OCI-LY1 (cell line): Measurements from ENCODE around the gene CCT2.

Experiments used
- H2AFZ ChIP-seq: fragments of 200-600 bp; sonication (generic), shearing (Covaris generic); 2 replicates; pipeline ENCODE4 v1.6.0; 2014; ENCODE audit warnings: antibody characterized with exemption, mild to moderate bottlenecking, low read length
- H3F3A ChIP-seq: fragments of 200-600 bp; sonication (generic), shearing (Covaris generic); 2 replicates; pipeline ENCODE4 v1.6.0; 2014; ENCODE audit warnings: mild to moderate bottlenecking, antibody characterized with exemption, low read length, moderate library complexity; ENCODE audit not compliant: insufficient read depth
- H3K27ac ChIP-seq: fragments of 200-600 bp; sonication (generic); 2 replicates; pipeline ENCODE4 v1.5.1; 2014; ENCODE audit warnings: low read length, mixed run types, mild to moderate bottlenecking, low read depth; ENCODE audit not compliant: poor library complexity, severe bottlenecking
- H3K27me3 ChIP-seq: fragments of 200-600 bp; sonication (generic); 2 replicates; pipeline ENCODE4 v1.6.0; 2014; ENCODE audit warnings: antibody characterized with exemption, mild to moderate bottlenecking, low read length, moderate library complexity; ENCODE audit not compliant: insufficient read depth
- H3K36me3 ChIP-seq: fragments of 200-600 bp; sonication (generic); 2 replicates; pipeline ENCODE4 v1.6.1; 2014; ENCODE audit warnings: mild to moderate bottlenecking, antibody characterized with exemption, low read length, moderate library complexity, mixed read lengths; ENCODE audit not compliant: insufficient read depth
- H3K4me1 ChIP-seq: fragments of 200-600 bp; sonication (generic); 2 replicates; pipeline ENCODE4 v1.5.1; 2014; ENCODE audit warnings: mild to moderate bottlenecking, low read length, moderate library complexity; ENCODE audit not compliant: insufficient read depth, severe bottlenecking
- H3K4me2 ChIP-seq: fragments of 200-600 bp; sonication (generic), shearing (Covaris generic); 2 replicates; pipeline ENCODE4 v1.6.1; 2014; ENCODE audit warnings: low read length
- H3K4me3 ChIP-seq: fragments of 200-600 bp; sonication (generic); 2 replicates; pipeline ENCODE4 v1.5.1; 2014; ENCODE audit warnings: low read length, low read depth, mild to moderate bottlenecking, mixed read lengths; ENCODE audit not compliant: poor library complexity, severe bottlenecking
- H3K79me2 ChIP-seq: fragments of 200-600 bp; shearing (Covaris generic); 2 replicates; pipeline ENCODE4 v1.6.1; 2016; ENCODE audit warnings: mixed run types, low read length, mixed read lengths; ENCODE audit not compliant: insufficient read depth
- H3K9ac ChIP-seq: fragments of 200-600 bp; sonication (generic), shearing (Covaris generic); 2 replicates; pipeline ENCODE4 v1.6.1; 2014; ENCODE audit warnings: mild to moderate bottlenecking, low read length, mixed read lengths
- H3K9me2 ChIP-seq: fragments of 200-600 bp; sonication (generic), shearing (Covaris generic); 2 replicates; pipeline ENCODE4 v1.6.1; 2014; ENCODE audit warnings: low read depth, mild to moderate bottlenecking, low read length, mixed read lengths
- H3K9me3 ChIP-seq: fragments of 200-600 bp; shearing (Covaris generic); 2 replicates; pipeline ENCODE4 v1.6.1; 2014; ENCODE audit warnings: low read length, mixed read lengths
- H4K20me1 ChIP-seq: fragments of 200-600 bp; sonication (generic), shearing (Covaris generic); 2 replicates; pipeline ENCODE4 v1.6.0; 2016; ENCODE audit warnings: mild to moderate bottlenecking, low read length; ENCODE audit not compliant: insufficient read depth
- EZH2 ChIP-seq: fragments of 200-600 bp; sonication (generic), shearing (Covaris generic); IDR thresholded peaks from 2 replicates; pipeline ENCODE4 v1.8.0; 2017; ENCODE audit warnings: borderline replicate concordance, mixed run types, mild to moderate bottlenecking, antibody characterized with exemption, low read length, moderate library complexity, mixed read lengths
- TF ChIP-seq, protein P1 (sequence below): fragments of 200-600 bp; sonication (generic), shearing (Covaris generic); IDR thresholded peaks from 2 replicates; pipeline ENCODE4 v1.5.1; 2017; ENCODE audit warnings: mild to moderate bottlenecking, antibody characterized with exemption, low read length, moderate library complexity, mixed read lengths

CCT2 gene

DNA sequence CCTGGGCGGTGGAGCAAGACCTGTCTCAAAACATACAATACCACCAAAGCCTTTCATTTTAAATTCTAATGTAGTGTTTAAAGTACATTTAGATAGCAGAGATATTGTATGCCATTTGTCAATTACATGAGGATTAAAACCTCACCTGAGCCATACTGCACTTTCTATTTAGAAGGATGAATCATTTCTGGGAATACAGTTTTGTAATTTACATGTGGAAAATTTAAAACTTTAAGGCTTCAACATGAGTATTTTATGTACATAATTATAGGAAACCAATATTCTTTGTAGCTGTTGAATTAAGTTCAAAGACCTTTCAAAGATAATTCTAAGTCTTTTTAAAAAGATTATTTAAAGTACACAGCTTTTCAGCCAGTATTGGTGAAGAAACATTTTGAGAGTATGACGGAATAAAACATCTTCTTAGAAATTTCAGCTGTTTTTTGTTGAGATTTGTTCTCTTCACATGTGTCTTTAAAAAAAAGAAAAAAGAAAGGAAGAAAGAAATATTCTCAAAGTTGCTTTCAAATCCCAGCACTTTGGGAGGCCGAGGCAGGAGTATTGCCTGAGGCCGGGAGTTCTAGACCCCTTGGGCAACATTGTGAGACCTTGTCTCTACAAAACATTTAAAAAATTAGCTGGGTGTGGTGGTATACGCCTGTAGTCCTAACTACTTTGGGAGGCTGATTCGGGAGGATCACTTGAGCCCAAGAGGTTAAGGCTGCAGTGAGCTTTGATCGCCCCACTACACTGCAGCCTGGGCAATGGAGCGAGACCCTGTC lies 34.5 kb upstream of the CCT2 start:
- H3K27ac ChIP-seq: no peak overlapping the region
- no peak overlapping the region for H3K4me3 ChIP-seq
- H3K27me3 ChIP-seq: no peaks in the 10 kb centered on the region
- H3K4me2 ChIP-seq: no peak overlapping the region
- H3K9me2 ChIP-seq: no peaks in the 10 kb centered on the region
- no peak overlapping the region for H3K9ac ChIP-seq
- TF ChIP-seq, protein P1, sequence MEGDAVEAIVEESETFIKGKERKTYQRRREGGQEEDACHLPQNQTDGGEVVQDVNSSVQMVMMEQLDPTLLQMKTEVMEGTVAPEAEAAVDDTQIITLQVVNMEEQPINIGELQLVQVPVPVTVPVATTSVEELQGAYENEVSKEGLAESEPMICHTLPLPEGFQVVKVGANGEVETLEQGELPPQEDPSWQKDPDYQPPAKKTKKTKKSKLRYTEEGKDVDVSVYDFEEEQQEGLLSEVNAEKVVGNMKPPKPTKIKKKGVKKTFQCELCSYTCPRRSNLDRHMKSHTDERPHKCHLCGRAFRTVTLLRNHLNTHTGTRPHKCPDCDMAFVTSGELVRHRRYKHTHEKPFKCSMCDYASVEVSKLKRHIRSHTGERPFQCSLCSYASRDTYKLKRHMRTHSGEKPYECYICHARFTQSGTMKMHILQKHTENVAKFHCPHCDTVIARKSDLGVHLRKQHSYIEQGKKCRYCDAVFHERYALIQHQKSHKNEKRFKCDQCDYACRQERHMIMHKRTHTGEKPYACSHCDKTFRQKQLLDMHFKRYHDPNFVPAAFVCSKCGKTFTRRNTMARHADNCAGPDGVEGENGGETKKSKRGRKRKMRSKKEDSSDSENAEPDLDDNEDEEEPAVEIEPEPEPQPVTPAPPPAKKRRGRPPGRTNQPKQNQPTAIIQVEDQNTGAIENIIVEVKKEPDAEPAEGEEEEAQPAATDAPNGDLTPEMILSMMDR: no peak
- no peak for TF ChIP-seq EZH2
- H3K4me1 ChIP-seq: no peaks in the 10 kb centered on the region
- H2AFZ ChIP-seq: no peak overlapping the region
- no peaks in the 10 kb centered on the region for H4K20me1 ChIP-seq
- H3K36me3 ChIP-seq: no peaks in the 10 kb centered on the region
- no peaks in the 10 kb centered on the region; the same call in 1 of the 2 replicates for H3F3A ChIP-seq
- no peaks in the 10 kb centered on the region for H3K9me3 ChIP-seq
- no peaks in the 10 kb centered on the region for H3K79me2 ChIP-seq

DNA sequence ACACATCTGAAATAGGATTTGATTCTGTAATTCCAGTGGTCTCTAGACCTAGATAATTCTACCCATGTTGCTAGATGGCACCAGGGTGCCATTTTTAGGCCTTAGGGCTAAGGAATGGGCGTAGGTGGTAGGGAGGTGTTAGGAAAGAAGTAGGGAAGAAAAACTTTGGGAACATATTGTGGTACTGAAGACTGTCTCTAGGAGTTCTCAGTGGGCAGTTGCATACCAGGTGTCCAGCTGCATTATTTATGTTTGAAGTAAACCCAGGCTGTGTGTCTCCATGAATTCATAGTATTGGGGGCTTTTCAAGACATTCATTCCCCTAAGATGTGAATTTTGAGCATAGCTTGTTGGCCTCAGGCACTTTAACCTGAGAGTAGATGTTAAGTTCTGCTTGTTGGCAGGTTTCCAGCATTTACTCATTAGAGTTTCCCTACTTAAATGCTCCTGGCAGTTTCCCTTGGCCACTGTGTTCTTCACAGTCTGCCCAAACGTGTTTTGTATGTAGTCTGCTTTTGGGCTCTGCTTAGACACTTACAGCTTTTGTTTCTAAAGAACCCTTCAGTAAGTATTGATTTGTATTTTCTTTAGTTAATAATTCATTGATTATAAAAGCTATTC lies 31.5 kb upstream of the CCT2 start:
- no peak overlapping the region for H3K4me2 ChIP-seq
- no peaks in the 10 kb centered on the region for H3K36me3 ChIP-seq
- H3K9ac ChIP-seq: no peak overlapping the region
- H2AFZ ChIP-seq: no peak overlapping the region
- no peaks in the 10 kb centered on the region for H3K9me3 ChIP-seq
- no peaks in the 10 kb centered on the region for H4K20me1 ChIP-seq
- H3K9me2 ChIP-seq: no peaks in the 10 kb centered on the region
- no peaks in the 10 kb centered on the region; the same call in 1 of the 2 replicates for H3F3A ChIP-seq
- no peak overlapping the region for H3K27ac ChIP-seq
- no peaks in the 10 kb centered on the region for H3K4me1 ChIP-seq
- no peaks in the 10 kb centered on the region for H3K27me3 ChIP-seq
- H3K4me3 ChIP-seq: no peak overlapping the region
- no peak for TF ChIP-seq EZH2
- TF ChIP-seq, protein P1: no peak
- H3K79me2 ChIP-seq: no peaks in the 10 kb centered on the region

DNA sequence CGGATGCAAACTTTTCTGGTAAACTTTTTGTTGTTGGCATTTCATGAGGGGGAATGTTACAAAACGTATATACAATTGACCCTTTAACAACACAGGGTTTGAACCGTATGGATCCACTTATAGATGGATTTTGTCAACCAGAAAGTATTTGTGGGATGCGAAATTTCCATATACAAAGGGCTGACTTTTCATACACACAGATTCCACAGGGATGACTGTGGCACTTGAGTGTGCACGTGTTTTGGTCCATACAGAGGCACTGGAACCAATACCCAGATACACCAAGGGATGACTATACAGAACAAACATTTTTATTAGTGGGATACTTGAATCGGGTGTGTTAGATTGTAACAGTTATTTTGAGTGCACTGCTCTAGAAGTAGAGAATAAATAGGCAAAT lies 29.8 kb upstream of the CCT2 start:
- Histone ChIP-seq H2AFZ (no peak overlapping the region), H3K4me3 (no peak overlapping the region), H3K9me3 (no peaks in the 10 kb centered on the region), H4K20me1 (no peaks in the 10 kb centered on the region), H3K79me2 (no peaks in the 10 kb centered on the region), H3K9ac (no peak overlapping the region), H3K9me2 (no peaks in the 10 kb centered on the region), H3K27ac (no peak overlapping the region), H3K4me1 (no peaks in the 10 kb centered on the region), H3K27me3 (no peaks in the 10 kb centered on the region), H3F3A (no peaks in the 10 kb centered on the region; the same call in 1 of the 2 replicates), H3K4me2 (no peak overlapping the region), H3K36me3 (no peaks in the 10 kb centered on the region)
- no peak for TF ChIP-seq EZH2
- TF ChIP-seq, protein P1: no peak
